GM19239 (cell line): ENCODE data around the gene NCK1.
A peak's percentile ranks its signal among the peaks of the same experiment; 100 is the strongest.
"Not testable (repeated sequence)": the region's sequence is repeated elsewhere in the genome, so short reads cannot be mapped to it uniquely, and the experiment has no call there.

Source experiments
- DNase-seq: peaks from one replicate; pipeline ENCODE4 v3.0.0; 2011; ENCODE audit warnings: low spot score; ENCODE audit not compliant: insufficient read length
- FAIRE-seq: peaks from 2 replicates; lab custom pipeline; 2011; peaks lifted over from hg19 to GRCh38; lab: Jason Lieb, UNC

NCK1 gene

GRCh38 chr3:136860541-136860940 lies 1.5 kb upstream of the NCK1 start:
- FAIRE-seq (no peak), DNase-seq (no peak)

- DNase-seq (no peak), FAIRE-seq (no peak)
These were observed 762 bp downstream of the NCK1 start for GRCh38 chr3:136862617-136863322.

DNA sequence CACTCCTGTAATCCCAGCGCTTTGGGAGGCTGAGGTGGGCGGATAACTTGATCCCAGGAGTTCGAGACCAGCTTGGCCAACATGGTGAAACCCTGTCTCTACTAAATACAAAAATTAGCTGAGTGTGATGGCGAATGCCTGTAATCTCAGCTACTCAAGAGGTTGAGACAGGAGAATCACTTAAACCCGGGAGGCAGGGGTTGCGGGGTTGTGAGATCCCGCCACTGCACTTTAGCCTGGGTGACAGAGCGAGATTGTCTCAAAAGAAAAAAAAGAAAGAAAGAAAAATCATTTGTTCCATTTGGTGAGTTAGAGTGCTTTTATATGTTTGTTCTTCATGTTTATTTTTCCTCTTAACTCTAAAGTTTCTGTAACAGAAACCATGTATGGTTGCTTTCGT lies 7.3 kb downstream of the NCK1 start:
- FAIRE-seq (no peak), DNase-seq (no peak)

GRCh38 chr3:136872258-136872657 lies 10.2 kb downstream of the NCK1 start:
- FAIRE-seq, DNase-seq: not testable (repeated sequence)

DNA sequence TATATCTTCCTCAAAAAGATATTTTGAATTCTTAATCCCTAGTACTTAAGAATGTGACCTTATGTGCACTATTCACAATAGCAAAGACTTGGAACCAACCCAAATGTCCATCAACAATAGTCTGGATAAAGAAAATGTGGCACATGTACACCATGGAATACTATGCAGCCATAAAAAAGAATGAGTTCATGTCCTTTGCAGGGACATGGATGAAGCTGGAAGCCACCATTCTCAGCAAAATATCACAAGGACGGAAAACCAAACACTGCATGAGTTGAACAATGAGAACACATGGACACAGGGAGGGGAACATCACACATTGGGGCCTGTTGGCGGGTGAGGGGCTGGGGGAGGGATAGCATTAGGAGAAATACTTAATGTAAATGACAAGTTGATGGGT lies 17.5 kb downstream of the NCK1 start:
- not testable (repeated sequence) for FAIRE-seq

DNA sequence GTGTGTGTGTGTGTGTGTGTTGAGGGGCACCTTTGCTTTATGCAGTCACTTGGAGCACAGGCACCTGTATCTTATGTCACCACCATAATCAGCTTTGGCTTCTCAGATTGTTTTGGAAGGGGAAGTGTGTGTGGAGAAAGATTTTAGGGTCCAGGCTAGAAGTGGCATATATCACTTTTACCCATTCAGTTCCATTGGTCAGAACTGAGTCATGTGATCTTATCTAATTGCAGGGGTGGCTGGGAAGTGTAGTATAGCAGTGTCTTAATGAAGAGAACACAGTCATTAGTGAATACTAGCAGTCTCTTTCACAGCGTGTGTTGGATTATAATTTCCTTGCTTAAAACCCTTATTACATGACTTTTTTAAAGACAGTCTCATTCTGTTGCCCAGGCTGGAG lies 20.6 kb downstream of the NCK1 start:
- DNase-seq (no peak), FAIRE-seq (no peak)

More for the DNA sequence above, 17.5 kb downstream of the NCK1 start:
- DNase-seq: not testable (repeated sequence)

GRCh38 chr3:136883967-136884720 lies 22.1 kb downstream of the NCK1 start:
- FAIRE-seq (peak; percentile 26), DNase-seq (no peak)

- peak; percentile 64 for FAIRE-seq
- no peak for DNase-seq
These were observed 23.6 kb downstream of the NCK1 start for GRCh38 chr3:136885357-136886213.

- no peak for DNase-seq
These were observed 27.9 kb downstream of the NCK1 start for GRCh38 chr3:136889947-136890346.

GRCh38 chr3:136891934-136892855 lies 30.2 kb downstream of the NCK1 start:
- FAIRE-seq (no peak), DNase-seq (no peak)

More at GRCh38 chr3:136889947-136890346, 27.9 kb downstream of the NCK1 start:
- no peak for FAIRE-seq

- DNase-seq (no peak), FAIRE-seq (no peak)
These were observed 31.9 kb downstream of the NCK1 start for GRCh38 chr3:136893848-136894443.

DNA sequence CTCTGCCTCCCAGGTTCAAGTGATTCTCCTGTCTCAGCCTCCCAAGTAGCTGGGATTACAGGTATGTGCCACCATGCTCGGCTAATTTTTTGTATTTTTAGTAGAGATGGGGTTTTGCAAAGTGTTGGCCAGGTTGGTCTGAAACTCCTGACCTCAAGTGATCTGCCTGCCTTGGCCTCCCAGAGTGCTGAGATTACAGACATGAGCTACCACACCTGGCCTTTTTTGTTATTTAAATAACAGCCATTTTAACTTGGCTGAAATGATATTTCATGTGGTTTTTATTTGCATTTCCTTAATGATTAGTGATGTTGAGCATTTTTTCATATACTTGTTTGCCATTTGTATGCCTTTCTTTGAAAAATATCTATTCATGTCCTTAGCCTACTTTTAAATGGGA lies 35.2 kb downstream of the NCK1 start:
- DNase-seq, FAIRE-seq: not testable (repeated sequence)

DNA sequence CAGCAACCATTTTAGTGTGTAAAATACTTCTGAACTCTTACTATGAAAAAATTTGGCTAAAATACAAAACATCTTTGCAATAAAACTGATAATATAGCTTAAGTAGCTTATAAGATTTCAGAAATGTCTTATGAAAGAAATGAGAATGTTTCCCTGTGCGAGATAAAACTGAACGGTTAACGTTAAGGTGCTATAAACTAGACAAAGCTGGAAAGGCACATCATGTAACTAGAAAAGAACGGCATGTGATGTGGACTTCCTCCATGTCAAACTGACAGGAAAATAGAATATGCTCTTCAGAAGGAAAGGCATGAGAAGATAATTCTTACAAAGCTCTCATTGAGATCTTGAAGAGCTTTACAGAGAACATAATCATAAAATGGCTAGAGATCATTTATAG lies 36.5 kb downstream of the NCK1 start:
- DNase-seq (no peak), FAIRE-seq (peak; percentile 80)

DNA sequence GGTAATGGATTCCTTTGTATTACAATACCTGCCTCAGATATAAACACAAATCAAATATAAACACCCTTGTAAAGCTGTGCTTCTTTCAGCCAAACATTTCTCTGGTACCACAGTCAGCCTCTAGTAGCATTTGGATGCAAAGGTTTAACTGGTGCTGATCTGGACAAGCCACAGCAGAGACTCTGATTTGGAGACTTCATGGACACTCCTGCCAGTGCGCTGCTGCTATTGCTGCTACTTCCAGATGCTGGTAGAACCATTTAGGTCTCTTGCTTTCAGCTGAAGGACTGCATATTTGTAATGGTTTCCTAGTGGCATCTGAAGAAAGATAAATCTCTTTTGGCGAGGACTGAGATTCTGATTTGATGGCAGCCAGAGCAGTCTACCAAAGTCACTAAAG lies 36.9 kb downstream of the NCK1 start:
- FAIRE-seq (no peak), DNase-seq (no peak)

- peak; percentile 61 for FAIRE-seq
These were observed 37.7 kb downstream of the NCK1 start for GRCh38 chr3:136899622-136900158.

GRCh38 chr3:136900694-136901093 lies 38.7 kb downstream of the NCK1 start:
- FAIRE-seq: peak; percentile 86
- DNase-seq: not testable (repeated sequence)

More at GRCh38 chr3:136899622-136900158, 37.7 kb downstream of the NCK1 start:
- no peak for DNase-seq

GRCh38 chr3:136901391-136901790 lies 39.4 kb downstream of the NCK1 start:
- DNase-seq (no peak), FAIRE-seq (peak; percentile 48)

GRCh38 chr3:136902530-136902929 lies 40.5 kb downstream of the NCK1 start:
- FAIRE-seq: peak; percentile 44
- not testable (repeated sequence) for DNase-seq

DNA sequence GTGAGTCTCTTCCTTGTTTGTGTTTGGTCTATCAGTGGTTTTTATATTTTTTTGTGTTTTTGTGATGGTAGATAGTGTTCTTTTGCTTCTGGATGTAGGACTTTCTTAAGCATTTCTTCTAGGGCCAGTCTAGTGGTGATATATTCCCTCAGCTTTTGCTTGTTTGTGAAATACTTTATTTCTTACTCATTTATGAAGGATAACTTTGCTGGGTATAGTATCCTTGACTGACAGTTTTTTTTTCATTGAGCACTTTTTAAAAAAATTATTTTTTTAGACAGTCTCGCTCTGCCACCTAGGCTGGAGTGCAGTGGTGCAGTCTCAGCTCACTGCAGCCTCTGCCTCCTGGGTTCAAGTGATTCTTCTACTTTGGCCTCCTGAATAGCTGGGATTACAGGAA lies 41.9 kb downstream of the NCK1 start:
- no peak for DNase-seq
- no peak for FAIRE-seq
